Activated CD4-positive, alpha-beta T cell treated with anti-CD3 and anti-CD28 coated beads for 24 hours (primary cell): ENCODE data around the gene FAHD2A.
"Not testable (repeated sequence)": the region's sequence is repeated elsewhere in the genome, so short reads cannot be mapped to it uniquely, and the experiment has no call there.

Source experiments
- DNase-seq, 2 donors: peaks; one replicate each; pipeline ENCODE4 v3.0.0-alpha.2; 2020; ENCODE audit warnings: low read depth in 2 of 2

FAHD2A gene

GRCh38 chr2:95375532-95376150 is 26.9 kb upstream of the FAHD2A start:
- no peak for DNase-seq

- DNase-seq, result no peak
Measured at GRCh38 chr2:95376311-95377215, 25.9 kb upstream of the FAHD2A start.

DNA sequence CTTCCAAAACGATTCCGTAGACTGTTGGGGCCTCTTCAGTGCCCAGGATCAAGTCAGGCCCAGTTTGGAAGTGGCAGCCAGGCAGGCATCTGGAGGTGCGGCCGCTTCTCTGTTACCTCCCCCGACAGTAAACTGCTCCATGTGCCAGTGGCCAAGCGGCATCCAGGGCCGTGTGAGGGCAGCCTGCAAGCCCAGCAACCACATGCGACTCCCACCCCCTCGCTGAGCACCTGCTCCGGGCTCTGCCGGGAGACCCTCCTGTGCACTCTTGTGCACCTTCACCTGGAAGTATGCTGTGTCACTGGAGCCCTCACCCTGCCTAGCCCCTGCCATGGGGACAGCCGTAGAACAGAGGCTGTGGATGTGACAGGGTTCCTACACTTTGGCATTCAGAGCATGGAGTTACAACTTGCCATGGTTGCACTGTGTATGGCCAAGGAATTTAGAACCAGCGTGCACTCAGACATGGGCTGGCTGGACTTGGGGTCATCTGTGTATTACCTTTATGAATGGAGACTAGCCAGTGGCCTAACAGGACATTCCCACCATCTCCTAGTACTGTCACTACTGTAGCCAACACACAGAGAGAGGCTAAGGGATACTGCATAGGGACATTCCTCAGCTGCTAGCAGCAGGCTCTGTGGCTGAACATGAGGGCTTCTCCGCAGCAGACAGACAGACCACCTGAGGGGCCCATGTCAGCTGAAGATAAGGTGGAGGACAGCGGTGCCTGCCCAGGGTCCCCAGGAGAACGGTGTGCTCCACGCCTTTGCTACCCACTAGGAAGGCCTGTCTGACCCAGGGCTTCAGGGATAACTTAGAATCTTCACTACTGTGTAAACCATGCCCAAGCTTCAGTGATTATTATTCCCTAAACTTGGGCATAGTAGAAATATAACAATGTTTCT is 25.0 kb upstream of the FAHD2A start:
- DNase-seq, result no peak

DNA sequence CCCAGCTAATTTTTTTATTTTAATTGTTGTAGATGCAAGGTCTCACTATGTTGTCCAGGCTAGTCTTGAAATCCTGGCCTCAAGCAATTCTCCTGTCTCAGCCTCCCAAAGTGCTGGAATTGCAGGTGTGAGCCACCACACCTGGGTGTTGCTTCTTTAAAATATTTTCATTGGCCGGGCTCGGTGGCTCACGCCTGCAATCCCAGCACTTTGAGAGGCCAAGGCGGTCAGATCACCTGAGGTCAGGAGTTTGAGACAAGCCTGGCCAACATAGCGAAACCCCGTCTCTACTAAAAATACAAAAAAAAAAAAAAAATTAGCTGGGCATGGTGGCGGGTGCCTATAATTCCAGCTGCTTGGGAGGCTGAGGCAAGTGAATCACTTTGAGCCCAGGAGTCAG is 24.2 kb upstream of the FAHD2A start:
- not testable (repeated sequence) for DNase-seq

DNA sequence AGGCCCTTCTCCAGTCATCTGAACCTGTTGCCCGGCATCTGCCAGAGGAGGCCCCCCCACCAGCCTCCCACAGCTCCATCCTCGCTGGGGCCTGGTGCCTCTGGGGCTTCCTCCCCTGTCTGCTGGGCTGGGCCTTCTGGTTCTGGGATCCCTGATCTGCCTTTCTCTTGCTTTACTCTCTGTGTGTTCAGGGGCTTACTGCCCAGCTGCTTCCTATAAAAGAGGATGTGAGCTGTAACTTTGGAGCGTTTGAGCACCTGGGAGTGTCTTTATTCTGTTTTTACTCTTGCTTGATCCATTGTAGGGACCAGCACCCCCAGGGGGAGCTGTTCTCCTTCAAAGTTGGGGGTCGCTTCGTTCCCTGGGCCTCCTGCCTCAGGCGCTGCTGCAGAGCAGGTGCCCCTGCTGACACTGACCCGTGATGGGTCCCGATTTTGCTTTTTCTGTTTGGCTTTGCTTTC is 23.1 kb upstream of the FAHD2A start:
- no peak for DNase-seq

- no peak for DNase-seq
Measured at GRCh38 chr2:95380280-95380679, 22.2 kb upstream of the FAHD2A start.

DNA sequence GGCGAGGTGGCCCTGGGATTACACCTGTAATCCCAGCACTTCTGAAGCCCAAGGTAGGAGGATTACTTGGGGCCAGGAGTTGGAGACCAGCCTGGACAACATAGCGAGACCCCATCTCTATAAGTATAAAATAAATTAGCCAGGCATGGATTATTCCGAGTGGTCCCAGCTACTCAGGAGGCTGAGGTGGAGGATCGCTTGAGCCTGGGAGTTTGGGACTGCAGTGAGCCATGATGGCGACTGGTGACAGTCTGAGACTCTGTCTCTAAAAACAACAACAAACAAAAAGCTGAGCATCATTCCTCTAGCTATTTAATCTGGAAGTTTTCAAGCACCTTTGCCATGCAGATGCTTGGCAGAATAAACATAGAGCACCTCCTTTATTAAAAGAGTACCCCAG is 21.8 kb upstream of the FAHD2A start:
- no peak for DNase-seq

- no peak for DNase-seq
Measured at GRCh38 chr2:95381212-95382191, 21.0 kb upstream of the FAHD2A start.

DNA sequence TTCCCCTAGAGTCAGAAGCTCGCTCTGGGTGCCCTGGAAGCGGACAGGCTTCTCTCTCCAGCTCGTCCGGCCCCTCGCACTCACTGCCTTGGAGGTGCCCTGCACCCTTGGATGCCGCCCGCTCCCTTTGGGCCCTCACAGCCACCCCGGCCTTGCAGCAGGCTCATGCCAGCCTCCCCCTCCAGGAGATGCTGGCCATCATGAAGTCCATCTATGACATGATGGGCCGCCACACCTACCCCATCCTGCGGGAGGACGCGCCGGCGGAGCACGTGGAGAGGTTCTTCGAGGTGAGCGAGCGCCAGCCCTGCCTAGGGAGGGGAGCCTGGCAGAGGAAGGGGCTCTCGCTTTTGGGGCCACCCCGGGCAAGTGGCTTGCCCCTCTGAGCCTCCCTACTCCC is 20.3 kb upstream of the FAHD2A start:
- no peak for DNase-seq

GRCh38 chr2:95382686-95383634 is 19.5 kb upstream of the FAHD2A start:
- no peak for DNase-seq

DNA sequence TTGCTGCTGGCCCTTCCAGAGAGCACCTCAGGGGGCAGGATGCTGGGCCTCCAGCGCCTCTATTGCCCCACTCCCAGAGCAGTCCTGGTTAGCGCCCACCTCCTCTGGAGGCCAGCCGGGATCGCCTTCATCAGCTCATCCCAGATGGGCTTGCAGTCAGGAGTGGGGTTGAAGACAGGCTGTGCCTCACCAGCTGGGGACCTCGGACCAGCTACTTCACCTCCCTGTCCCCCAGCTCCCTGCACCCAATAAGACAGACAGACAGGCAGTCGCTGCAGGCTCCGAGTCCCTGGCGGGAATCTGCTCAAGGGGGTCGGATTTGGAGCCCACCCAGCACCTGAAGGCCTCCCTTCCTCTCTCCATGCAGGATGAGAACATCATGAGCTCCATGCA is 18.9 kb upstream of the FAHD2A start:
- DNase-seq, result no peak

DNA sequence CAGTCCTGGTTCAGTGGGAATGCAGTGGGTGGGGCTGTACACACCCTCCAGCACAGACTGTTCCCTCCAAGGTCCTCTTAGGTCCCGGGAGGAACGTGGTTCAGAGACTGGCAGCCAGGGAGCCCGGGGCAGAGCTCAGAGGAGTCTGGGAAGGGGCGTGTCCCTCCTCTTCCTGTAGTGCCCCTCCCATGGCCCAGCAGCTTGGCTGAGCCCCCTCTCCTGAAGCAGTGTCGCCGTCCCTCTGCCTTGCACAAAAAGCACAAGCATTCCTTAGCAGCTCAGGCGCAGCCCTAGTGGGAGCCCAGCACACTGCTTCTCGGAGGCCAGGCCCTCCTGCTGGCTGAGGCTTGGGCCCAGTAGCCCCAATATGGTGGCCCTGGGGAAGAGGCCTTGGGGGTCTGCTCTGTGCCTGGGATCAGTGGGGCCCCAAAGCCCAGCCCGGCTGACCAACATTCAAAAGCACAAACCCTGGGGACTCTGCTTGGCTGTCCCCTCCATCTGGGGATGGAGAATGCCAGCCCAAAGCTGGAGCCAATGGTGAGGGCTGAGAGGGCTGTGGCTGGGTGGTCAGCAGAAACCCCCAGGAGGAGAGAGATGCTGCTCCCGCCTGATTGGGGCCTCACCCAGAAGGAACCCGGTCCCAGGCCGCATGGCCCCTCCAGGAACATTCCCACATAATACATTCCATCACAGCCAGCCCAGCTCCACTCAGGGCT is 17.5 kb upstream of the FAHD2A start:
- DNase-seq, result no peak

DNA sequence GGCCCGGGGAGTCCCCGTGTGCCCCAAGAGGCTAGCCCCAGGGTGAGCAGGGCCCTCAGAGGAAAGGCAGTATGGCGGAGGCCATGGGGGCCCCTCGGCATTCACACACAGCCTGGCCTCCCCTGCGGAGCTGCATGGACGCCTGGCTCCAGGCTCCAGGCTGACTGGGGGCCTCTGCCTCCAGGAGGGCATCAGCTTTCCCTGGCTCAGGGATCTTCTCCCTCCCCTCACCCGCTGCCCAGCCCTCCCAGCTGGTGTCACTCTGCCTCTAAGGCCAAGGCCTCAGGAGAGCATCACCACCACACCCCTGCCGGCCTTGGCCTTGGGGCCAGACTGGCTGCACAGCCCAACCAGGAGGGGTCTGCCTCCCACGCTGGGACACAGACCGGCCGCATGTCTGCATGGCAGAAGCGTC is 16.9 kb upstream of the FAHD2A start:
- DNase-seq, result no peak

- DNase-seq, result no peak
Measured at GRCh38 chr2:95386031-95386430, 16.5 kb upstream of the FAHD2A start.

DNA sequence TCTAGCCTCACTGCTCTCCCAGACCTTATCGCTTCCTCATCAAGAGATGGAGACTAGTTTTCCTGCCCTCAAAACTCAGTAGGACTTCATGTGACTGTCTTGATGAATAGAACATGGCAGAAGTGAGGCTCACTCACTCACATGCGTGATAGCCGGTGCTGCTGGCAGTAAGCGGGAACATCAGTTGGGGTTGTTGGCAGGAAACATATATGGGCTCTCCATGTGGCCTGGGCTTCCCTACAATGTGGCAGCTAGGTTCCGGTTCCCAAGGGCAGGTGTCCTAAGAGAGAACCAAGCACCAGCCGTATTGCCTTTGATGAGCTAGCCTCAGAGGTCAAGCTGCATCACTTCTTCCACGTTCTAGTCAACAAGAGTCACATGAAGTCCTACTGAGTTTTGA is 15.2 kb upstream of the FAHD2A start:
- no peak for DNase-seq

DNA sequence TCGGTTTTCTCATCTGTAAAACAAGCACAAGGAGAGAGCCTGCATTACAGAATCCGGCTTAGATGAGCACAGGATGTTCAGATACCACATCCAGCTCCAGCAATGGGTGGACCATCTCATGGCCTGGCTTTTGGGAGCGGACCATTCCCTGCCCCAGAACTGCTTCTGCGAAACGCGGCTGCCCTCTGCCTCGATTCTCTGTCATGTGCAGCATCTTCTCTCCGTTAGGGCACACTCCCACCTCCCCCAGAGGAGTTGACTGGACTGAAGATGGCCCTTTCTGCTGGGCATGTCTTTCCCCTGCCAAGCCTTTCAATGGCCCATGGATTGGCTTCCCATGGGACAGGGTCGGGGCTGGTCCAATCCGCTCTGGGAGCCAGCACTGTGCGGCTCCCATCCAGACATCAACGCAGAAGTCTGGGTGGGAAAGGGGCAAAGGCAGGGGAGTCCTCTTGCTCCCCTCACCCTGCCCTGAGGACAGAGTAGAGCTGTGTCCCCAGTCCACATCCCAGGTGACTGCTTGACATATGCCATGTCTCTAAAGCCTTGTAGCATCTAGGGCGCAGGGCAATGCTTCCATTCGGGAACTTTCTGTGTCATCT is 14.3 kb upstream of the FAHD2A start:
- no peak for DNase-seq

DNA sequence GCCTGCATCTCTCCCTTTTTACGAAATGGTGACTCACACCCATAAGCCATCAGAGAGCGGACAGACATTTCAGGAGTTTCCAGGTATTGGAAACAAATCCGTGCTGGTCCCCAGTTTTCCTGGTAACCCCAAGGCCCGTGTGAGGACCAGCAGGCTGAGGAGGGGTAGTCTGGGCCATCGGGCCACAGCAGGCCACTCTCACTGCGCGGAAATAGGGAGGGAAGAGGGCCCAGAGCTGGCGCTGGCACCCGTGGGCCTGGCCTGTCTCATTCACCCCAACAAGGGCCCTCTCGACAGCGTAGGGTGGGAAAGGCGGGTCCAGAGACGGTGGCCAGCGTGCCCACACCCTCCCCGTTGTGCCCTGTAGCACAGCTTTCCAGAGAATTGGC is 13.7 kb upstream of the FAHD2A start:
- no peak for DNase-seq

DNA sequence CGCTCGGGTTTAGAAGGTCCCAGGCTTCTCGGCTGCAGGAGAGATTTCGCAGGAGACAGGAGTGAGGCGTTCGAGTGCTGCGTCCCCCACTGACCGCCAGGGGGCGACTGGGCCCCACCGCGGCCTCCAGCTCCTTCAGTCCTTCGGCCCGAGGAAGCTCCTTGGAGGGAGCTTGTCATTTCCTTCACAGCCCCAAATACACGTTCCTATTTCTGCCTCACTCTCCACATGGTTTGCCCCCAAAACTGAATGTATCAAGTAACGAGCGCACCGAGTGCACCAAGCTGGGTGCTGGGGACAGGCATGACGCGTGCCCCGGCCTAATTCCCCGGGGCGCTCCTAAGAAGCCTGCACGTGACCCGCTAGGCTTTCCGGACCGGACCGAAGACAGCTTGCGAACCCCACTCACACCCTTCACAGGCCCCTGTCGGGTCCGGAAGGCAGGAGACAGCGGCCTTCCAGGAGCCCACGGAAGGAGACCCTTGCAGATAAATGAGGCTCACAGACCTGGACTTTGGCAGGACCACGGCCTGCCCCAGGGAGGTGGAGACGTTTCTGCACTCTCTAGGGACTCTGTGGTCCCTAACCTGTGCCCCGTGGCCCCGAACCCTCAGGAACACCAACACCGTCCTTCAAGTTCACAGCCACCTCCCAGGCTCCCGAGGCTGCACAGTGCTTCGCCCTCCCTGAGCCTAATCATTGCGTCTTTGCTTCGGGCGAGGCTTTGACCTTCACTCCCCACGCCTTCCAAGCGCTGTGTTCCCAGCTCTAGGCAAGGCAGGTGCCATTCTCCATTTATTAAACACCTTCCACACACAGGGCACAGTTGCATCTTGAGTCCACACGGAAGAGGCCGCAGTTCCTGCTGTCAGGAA is 13.0 kb upstream of the FAHD2A start:
- peak; percentile 16 to 55 for DNase-seq
